GM12892 (cell line): ENCODE measurements around the gene CLEC3B.

Experiments used
- POLR2A ChIP-seq: IDR thresholded peaks from 2 replicates; pipeline ENCODE4 v1.6.1; 2011; ENCODE audit warnings: low read depth, low read length, control low read depth
- POLR2AphosphoS5 ChIP-seq: IDR thresholded peaks from 2 replicates; pipeline ENCODE4 v1.6.1; 2011; ENCODE audit warnings: low read depth, low read length, control low read depth

DNA sequence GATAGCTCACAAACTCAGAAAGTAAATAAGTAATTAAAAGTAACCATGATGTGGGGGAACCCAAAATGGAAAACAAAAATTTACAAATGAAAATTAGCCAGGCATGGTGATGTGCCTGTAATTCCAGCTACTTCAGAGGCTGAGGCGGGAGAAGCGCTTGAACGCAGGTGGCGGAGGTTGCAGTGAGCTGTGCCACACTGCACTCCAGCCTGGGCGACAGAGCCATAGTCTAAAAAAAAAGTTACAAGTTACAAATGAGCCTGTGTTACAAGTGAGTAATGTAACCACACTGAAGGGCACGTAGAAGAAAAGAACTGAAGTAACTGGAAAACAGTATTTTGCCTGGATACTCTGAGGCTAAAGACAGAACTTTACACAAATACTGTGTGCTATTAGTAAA, 38.8 kb upstream of the CLEC3B start:
- TF ChIP-seq POLR2AphosphoS5, result no peak
- no peak for TF ChIP-seq POLR2A
